RPMI8226 (cell line): Measurements from ENCODE around the gene ZBTB7A.
A peak's percentile ranks its signal among the peaks of the same experiment; 100 is the strongest.
"Not testable (repeated sequence)": the region's sequence is repeated elsewhere in the genome, so short reads cannot be mapped to it uniquely, and the experiment has no call there.

Experiments
- DNase-seq: peaks from one replicate; pipeline ENCODE4 v3.0.0-alpha.2; 2015

Gene ZBTB7A

GRCh38 chr19:4013886-4014540 lies 52.7 kb downstream of the ZBTB7A start:
- DNase-seq = no peak

GRCh38 chr19:4012975-4013634 lies 53.6 kb downstream of the ZBTB7A start:
- DNase-seq = no peak

DNA sequence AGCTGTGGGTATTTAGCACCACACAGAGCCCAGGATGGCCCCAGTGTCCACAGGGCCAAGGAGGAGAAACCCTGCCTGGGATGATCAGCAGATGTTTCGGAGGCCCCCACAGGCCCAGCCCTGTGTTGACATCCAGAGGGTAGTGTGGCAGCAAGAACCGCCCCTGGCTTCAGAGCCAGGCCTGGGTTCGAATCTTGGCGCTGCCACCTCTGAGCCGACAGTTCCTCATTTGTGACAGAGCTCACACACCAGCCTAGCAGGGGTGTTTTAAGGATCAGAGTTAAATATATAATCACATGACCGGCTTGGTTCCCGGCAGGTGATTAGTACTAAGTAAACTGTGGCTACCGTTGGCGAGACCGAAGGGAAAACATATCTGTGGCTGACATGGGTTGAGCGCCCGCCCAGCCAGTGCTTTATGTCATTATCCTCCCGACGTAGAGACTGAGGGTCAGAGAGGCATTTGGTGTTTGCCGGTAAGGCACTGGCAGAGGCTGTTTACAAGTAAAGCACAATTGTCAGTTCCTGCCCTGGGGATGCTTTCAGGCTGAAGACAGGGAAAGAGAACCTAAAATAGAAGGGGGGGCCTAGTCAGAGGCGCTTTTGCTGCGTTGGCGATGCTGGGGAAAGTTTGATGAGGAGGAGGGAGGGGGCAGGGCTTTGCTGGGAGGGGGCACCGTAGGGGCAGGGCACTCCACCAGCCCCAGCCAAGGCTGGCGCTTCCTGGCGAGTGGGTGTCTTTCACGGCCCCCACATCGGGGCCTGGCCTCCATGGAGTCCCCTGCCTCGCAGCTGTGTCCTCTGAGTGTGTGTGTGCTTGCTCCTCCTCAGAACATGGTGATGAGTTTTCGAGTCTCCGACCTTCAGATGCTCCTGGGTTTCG lies 54.4 kb downstream of the ZBTB7A start:
- no peak for DNase-seq

DNA sequence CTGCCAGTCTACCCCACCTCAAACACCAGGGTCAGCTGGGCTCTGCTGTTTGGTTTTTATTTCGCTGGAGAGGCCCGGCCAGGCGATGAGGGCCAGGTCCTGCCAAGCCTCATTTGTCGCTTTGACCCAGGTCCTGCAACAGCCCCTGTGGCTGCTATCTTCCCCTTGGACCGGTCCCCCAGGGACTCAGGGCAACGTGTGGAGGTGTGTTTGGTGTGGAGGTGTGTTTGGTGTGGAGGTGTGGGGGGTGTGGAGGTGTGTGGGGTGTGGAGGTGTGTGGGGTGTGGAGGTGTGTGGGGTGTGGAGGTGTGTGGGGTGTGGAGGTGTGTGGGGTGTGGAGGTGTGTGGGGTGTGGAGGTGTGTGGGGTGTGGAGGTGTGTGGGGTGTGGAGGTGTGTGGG lies 55.3 kb downstream of the ZBTB7A start:
- not testable (repeated sequence) for DNase-seq

DNA sequence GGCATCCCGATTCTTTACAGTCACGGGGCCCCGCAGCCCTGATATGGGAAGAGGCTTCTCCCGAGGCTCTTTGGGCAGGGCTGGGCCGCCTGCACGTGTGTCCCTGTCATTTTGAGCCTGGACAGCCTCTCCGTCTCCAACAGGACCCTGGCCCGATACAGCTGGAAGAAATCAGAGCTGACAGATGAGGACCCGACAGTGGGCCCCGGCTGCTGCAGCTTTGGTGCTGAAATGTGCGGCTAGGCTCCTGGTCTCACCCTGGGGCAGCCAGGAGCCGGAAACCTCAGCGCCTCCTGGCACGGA lies 55.9 kb downstream of the ZBTB7A start:
- DNase-seq = no peak

DNA sequence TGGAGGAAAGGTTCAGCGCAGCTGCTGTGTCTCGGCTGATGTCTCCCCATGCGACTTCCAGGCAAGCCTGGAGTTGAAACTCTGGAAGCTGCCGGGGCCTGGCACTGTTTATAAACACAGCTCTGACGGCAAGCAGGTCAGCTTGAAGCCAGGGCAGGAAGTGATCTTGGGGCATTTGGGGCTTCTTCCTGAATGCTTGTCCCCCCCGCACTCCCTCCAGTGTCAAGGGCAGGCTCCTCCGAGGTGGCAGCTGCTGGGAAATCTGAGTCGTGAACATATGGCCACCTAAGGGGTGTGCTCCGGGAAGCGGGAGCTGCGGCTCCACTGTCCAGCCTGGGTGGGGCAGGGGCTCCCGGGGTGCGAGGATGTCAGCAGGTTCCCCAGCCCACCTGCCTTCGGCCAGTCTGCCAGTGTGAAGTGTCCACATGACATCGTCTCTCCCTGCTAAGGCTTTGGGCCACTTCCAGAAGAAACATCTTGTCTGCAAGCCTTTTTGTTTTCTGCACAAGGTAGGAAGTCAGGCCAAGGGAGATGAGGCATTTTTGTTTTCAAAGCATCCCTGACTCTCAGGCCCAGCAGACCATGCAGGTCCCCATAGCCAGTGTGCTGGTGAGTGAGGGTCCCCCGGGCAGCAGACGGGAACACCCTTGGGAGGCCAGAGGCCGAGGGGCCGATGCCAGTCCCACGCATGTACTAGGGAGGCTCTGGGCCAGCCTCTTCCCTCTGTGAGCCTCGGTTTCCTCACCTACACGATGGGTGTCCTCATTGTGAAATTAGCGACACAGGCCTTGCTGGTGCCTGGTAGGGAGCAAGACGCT lies 56.5 kb downstream of the ZBTB7A start:
- no peak for DNase-seq

DNA sequence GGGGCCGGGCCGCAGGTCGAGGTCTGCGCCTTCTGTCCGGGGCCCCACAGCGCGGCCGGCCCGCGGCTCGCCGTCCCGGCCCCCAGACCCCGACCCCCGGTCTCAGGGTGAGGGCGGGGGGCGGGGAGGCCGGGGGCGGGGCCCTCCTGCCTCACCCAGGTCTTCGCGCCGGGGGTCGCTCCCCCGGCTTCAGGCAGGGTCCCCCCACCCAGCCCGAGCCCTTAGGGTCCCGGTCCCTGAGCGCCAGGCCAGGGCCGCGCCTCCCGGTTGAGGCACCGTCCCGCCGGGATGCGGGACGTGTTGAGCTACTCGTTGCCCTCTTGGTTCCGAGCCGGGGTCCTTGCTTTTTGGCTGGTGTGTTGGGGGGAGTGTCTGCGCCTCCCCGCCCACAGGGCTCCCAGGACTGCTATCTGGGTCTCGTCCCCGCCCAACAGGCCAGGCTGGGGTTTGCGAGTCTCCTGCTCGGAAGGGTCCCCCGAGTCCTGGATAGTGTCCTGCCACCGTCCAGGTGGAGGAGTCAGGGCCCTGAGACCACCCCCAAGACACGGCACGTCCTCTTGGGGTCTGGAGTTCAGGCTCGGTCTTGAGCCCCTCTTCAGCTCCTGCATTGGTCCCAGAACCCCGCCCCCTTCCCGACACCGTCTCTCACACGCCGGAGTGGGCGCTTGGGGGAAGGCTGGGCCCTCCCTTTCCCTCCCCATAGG lies 58.7 kb downstream of the ZBTB7A start:
- peak; percentile 7 for DNase-seq

GRCh38 chr19:4007021-4007835 lies 59.5 kb downstream of the ZBTB7A start, which contains the start of gene PIAS4:
TSS of gene PIAS4 (plus strand) at chr19:4007736. CDS start at chr19:4007761, 25 bp downstream.
- DNase-seq = peak; percentile 98

- not testable (repeated sequence) for DNase-seq
Measured at GRCh38 chr19:4005436-4005835, 61.3 kb downstream of the ZBTB7A start.

DNA sequence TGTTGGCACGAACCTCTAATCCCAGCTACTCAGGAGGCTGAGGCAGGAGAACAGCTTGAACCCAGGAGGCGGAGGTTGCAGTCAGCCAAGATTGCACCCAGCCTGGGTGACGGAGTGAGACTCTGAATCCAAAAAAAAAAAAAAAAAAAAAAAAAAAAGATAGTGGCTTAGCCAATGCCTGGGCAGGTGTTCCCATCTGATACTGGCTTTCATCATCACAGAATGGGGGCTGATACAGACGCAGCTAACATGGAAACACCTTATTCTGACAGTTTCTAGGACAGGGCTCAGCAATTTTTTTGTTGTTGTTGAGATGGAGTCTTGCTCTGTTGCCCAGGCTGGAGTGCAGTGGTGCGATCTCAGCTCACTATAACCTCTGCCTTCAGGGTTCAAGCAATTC lies 65.9 kb downstream of the ZBTB7A start:
- DNase-seq = not testable (repeated sequence)

- DNase-seq = not testable (repeated sequence)
Measured at GRCh38 chr19:3998667-3999412, 67.9 kb downstream of the ZBTB7A start.

GRCh38 chr19:3995607-3996006 lies 71.1 kb downstream of the ZBTB7A start:
- DNase-seq = no peak
